Putamen (tissue), 1 donor: ENCODE data around the gene HARS2.
"Not testable (repeated sequence)": the region's sequence is repeated elsewhere in the genome, so short reads cannot be mapped to it uniquely, and the experiment has no call there.

Source experiments
- DNase-seq: peaks from one replicate; pipeline ENCODE4 v3.0.0-alpha.2; 2016; ENCODE audit warnings: low spot score

The HARS2 gene

GRCh38 chr5:140690941-140691924 lies at the start of gene HARS2, which contains the start of gene HARS1:
TSS of gene HARS2 (plus strand) at chr5:140691455. CDS start at chr5:140691649, 194 bp downstream.
TSS of gene HARS1 (minus strand) at chr5:140691370. CDS start at chr5:140691304, 66 bp downstream.
- peak; percentile 90 for DNase-seq

GRCh38 chr5:140641716-140642115 lies 49.5 kb upstream of the HARS2 start:
- DNase-seq, result no peak

GRCh38 chr5:140642718-140643117 lies 48.5 kb upstream of the HARS2 start:
- no peak for DNase-seq

GRCh38 chr5:140647042-140647419 lies 44.2 kb upstream of the HARS2 start:
- no peak for DNase-seq

GRCh38 chr5:140658870-140659269 lies 32.4 kb upstream of the HARS2 start:
- no peak for DNase-seq

GRCh38 chr5:140660371-140660770 lies 30.9 kb upstream of the HARS2 start:
- DNase-seq, result not testable (repeated sequence)

- DNase-seq, result no peak
These were observed 27.3 kb upstream of the HARS2 start for GRCh38 chr5:140664030-140664358.

- peak; percentile 95 for DNase-seq
These were observed 26.7 kb upstream of the HARS2 start, which contains the start of gene WDR55 for GRCh38 chr5:140664359-140665119. TSS of gene WDR55 (plus strand) at chr5:140664904. CDS start at chr5:140664913, 9 bp downstream.

GRCh38 chr5:140671035-140671434 lies 20.2 kb upstream of the HARS2 start:
- DNase-seq, result not testable (repeated sequence)

GRCh38 chr5:140671472-140672125 lies 19.7 kb upstream of the HARS2 start:
- DNase-seq, result no peak

GRCh38 chr5:140672455-140673186 lies 18.6 kb upstream of the HARS2 start:
- DNase-seq, result no peak

- DNase-seq, result no peak
These were observed 17.9 kb upstream of the HARS2 start, which contains the start of gene DND1 for GRCh38 chr5:140673187-140673976. TSS of gene DND1 (minus strand) at chr5:140673576. CDS start at chr5:140673542, 34 bp downstream.

- DNase-seq, result no peak
These were observed 17.0 kb upstream of the HARS2 start for GRCh38 chr5:140674211-140674610.

- no peak for DNase-seq
These were observed 16.6 kb upstream of the HARS2 start for GRCh38 chr5:140674629-140675028.

GRCh38 chr5:140677947-140678346 lies 13.3 kb upstream of the HARS2 start:
- DNase-seq, result no peak

GRCh38 chr5:140678993-140679392 lies 12.3 kb upstream of the HARS2 start:
- no peak for DNase-seq

- no peak for DNase-seq
These were observed 801 bp upstream of the HARS2 start for GRCh38 chr5:140690376-140690932.

GRCh38 chr5:140694276-140694675 lies 3.0 kb downstream of the HARS2 start:
- DNase-seq, result no peak

GRCh38 chr5:140696891-140697492 lies 5.7 kb downstream of the HARS2 start:
- no peak for DNase-seq
